Hematopoietic multipotent progenitor cell treated with erythropoietin and hydrocortisone succinate and interleukin-3 and kit ligand, for 15 days (in vitro differentiated cells): ENCODE measurements around the gene BPIFA1.

Experiments used
- DNase-seq: peaks from one replicate; pipeline ENCODE4 v3.0.0-alpha.2; 2015; ENCODE audit warnings: low spot score

Gene BPIFA1

GRCh38 chr20:33240923-33241322 is 5.1 kb downstream of the BPIFA1 start:
- no peak for DNase-seq

GRCh38 chr20:33242319-33243100 is 6.7 kb downstream of the BPIFA1 start:
- no peak for DNase-seq

- DNase-seq, result no peak
Measured at GRCh38 chr20:33246077-33246476, 10.3 kb downstream of the BPIFA1 start.

GRCh38 chr20:33249456-33249855 is 13.7 kb downstream of the BPIFA1 start:
- DNase-seq, result no peak

- no peak for DNase-seq
Measured at GRCh38 chr20:33250666-33251065, 14.9 kb downstream of the BPIFA1 start.

GRCh38 chr20:33251496-33251895 is 15.7 kb downstream of the BPIFA1 start:
- DNase-seq, result no peak

- DNase-seq, result no peak
Measured at GRCh38 chr20:33252460-33252859, 16.7 kb downstream of the BPIFA1 start.

- no peak for DNase-seq
Measured at GRCh38 chr20:33255005-33255404, 19.2 kb downstream of the BPIFA1 start.

GRCh38 chr20:33257237-33257636 is 21.4 kb downstream of the BPIFA1 start:
- no peak for DNase-seq

GRCh38 chr20:33259371-33259770 is 23.6 kb downstream of the BPIFA1 start:
- DNase-seq, result no peak

- no peak for DNase-seq
Measured at GRCh38 chr20:33261465-33261864, 25.7 kb downstream of the BPIFA1 start.

GRCh38 chr20:33262658-33263065 is 26.9 kb downstream of the BPIFA1 start:
- no peak for DNase-seq

GRCh38 chr20:33263784-33264183 is 28.0 kb downstream of the BPIFA1 start:
- DNase-seq, result no peak

- no peak for DNase-seq
Measured at GRCh38 chr20:33267701-33268100, 31.9 kb downstream of the BPIFA1 start.

GRCh38 chr20:33272155-33272873 is 36.5 kb downstream of the BPIFA1 start:
- DNase-seq, result no peak

- DNase-seq, result no peak
Measured at GRCh38 chr20:33273117-33273851, 37.5 kb downstream of the BPIFA1 start.

- no peak for DNase-seq
Measured at GRCh38 chr20:33275215-33275614, 39.4 kb downstream of the BPIFA1 start.

- DNase-seq, result no peak
Measured at GRCh38 chr20:33275871-33276270, 40.1 kb downstream of the BPIFA1 start.

GRCh38 chr20:33276303-33277113 is 40.7 kb downstream of the BPIFA1 start:
- no peak for DNase-seq

- no peak for DNase-seq
Measured at GRCh38 chr20:33277471-33278441, 42.0 kb downstream of the BPIFA1 start.

- no peak for DNase-seq
Measured at GRCh38 chr20:33278700-33279099, 42.9 kb downstream of the BPIFA1 start.
